Mononuclear cell (primary cell): Measurements from ENCODE around the gene CCDC15. TPM values are rescaled to one million over a fixed set of nuclear protein-coding genes. Genes with fewer than 3 reads are reported as not detected.

ENCODE experiments used
- H3K27me3 ChIP-seq: 2 replicates; pipeline ENCODE4 v1.6.0; 2011; ENCODE audit warnings: low read length, control low read depth; ENCODE audit not compliant: insufficient read depth
- H3K4me1 ChIP-seq: 2 replicates; pipeline ENCODE4 v1.5.1; 2011; ENCODE audit warnings: mild to moderate bottlenecking, low read length, control low read depth; ENCODE audit not compliant: insufficient read depth
- H3K4me3 ChIP-seq: 2 replicates; pipeline ENCODE4 v1.5.1; 2011; ENCODE audit warnings: mild to moderate bottlenecking, low read length, moderate library complexity
- H3K9me3 ChIP-seq: 2 replicates; pipeline ENCODE4 v1.5.1; 2011; ENCODE audit warnings: low read depth, mild to moderate bottlenecking, control low read depth, low read length
- total RNA-seq: library from RNA; depleted of rRNA; stranded (reverse); fragments of >200 nt; gene quantifications from one replicate; pipeline ENCODE4 v1.2.3, GENCODE V29; 2012

The CCDC15 gene
- total RNA-seq, 1 donor, result 1.4 TPM

- Histone ChIP-seq H3K4me1 (peaks cover 63% of the 10 kb centered on the region), H3K4me3 (no peak overlapping the region), H3K27me3 (no peaks in the 10 kb centered on the region)
These were observed 120.7 kb downstream of the CCDC15 start for GRCh38 chr11:125074511-125075241.

GRCh38 chr11:125075242-125075625, 121.2 kb downstream of the CCDC15 start:
- peaks cover 59% of the 10 kb centered on the region for H3K4me1 ChIP-seq
- H3K4me3 ChIP-seq, result no peak overlapping the region
- no peaks in the 10 kb centered on the region for H3K9me3 ChIP-seq
- H3K27me3 ChIP-seq, result no peaks in the 10 kb centered on the region

More at GRCh38 chr11:125074511-125075241, 120.7 kb downstream of the CCDC15 start:
- H3K9me3 ChIP-seq, result no peaks in the 10 kb centered on the region

GRCh38 chr11:125075900-125076317, 121.9 kb downstream of the CCDC15 start:
- Histone ChIP-seq H3K4me3 (no peak overlapping the region), H3K4me1 (peaks cover 53% of the 10 kb centered on the region)

GRCh38 chr11:125076378-125076945, 122.5 kb downstream of the CCDC15 start:
- peaks cover 47% of the 10 kb centered on the region for H3K4me1 ChIP-seq

More at GRCh38 chr11:125075900-125076317, 121.9 kb downstream of the CCDC15 start:
- Histone ChIP-seq H3K27me3 (no peaks in the 10 kb centered on the region), H3K9me3 (no peaks in the 10 kb centered on the region)

GRCh38 chr11:125078016-125078415, 124.0 kb downstream of the CCDC15 start:
- Histone ChIP-seq H3K27me3 (no peaks in the 10 kb centered on the region), H3K9me3 (no peaks in the 10 kb centered on the region), H3K4me3 (no peak overlapping the region), H3K4me1 (peaks cover 32% of the 10 kb centered on the region)

More at GRCh38 chr11:125076378-125076945, 122.5 kb downstream of the CCDC15 start:
- Histone ChIP-seq H3K9me3 (no peaks in the 10 kb centered on the region), H3K4me3 (no peak overlapping the region), H3K27me3 (no peaks in the 10 kb centered on the region)

GRCh38 chr11:125078516-125079140, 124.6 kb downstream of the CCDC15 start:
- no peaks in the 10 kb centered on the region for H3K27me3 ChIP-seq
- peaks cover 25% of the 10 kb centered on the region for H3K4me1 ChIP-seq
- H3K4me3 ChIP-seq, result no peak overlapping the region
- H3K9me3 ChIP-seq, result no peaks in the 10 kb centered on the region

- no peaks in the 10 kb centered on the region for H3K27me3 ChIP-seq
These were observed 125.3 kb downstream of the CCDC15 start for GRCh38 chr11:125079151-125079877.

GRCh38 chr11:125079878-125080530, 126.0 kb downstream of the CCDC15 start:
- Histone ChIP-seq H3K4me1 (peaks cover 15% of the 10 kb centered on the region), H3K27me3 (no peaks in the 10 kb centered on the region), H3K4me3 (no peak overlapping the region), H3K9me3 (no peaks in the 10 kb centered on the region)

More at GRCh38 chr11:125079151-125079877, 125.3 kb downstream of the CCDC15 start:
- Histone ChIP-seq H3K9me3 (no peaks in the 10 kb centered on the region), H3K4me3 (no peak overlapping the region), H3K4me1 (peaks cover 20% of the 10 kb centered on the region)

GRCh38 chr11:125080531-125080911, 126.5 kb downstream of the CCDC15 start:
- H3K27me3 ChIP-seq, result no peaks in the 10 kb centered on the region
- no peak overlapping the region for H3K4me3 ChIP-seq
- peaks cover 10% of the 10 kb centered on the region for H3K4me1 ChIP-seq
- no peaks in the 10 kb centered on the region for H3K9me3 ChIP-seq

GRCh38 chr11:125081098-125081798, 127.2 kb downstream of the CCDC15 start:
- Histone ChIP-seq H3K4me3 (no peak overlapping the region), H3K27me3 (no peaks in the 10 kb centered on the region), H3K9me3 (no peaks in the 10 kb centered on the region), H3K4me1 (peaks cover 3% of the 10 kb centered on the region)

- Histone ChIP-seq H3K9me3 (no peaks in the 10 kb centered on the region), H3K4me1 (peaks cover 3% of the 10 kb centered on the region), H3K4me3 (no peak overlapping the region), H3K27me3 (no peaks in the 10 kb centered on the region)
These were observed 128.0 kb downstream of the CCDC15 start for GRCh38 chr11:125082040-125082439.

GRCh38 chr11:125082611-125083311, 128.8 kb downstream of the CCDC15 start:
- H3K27me3 ChIP-seq, result no peaks in the 10 kb centered on the region
- H3K9me3 ChIP-seq, result no peaks in the 10 kb centered on the region
- no peak overlapping the region for H3K4me3 ChIP-seq
- peaks cover 3% of the 10 kb centered on the region for H3K4me1 ChIP-seq

- Histone ChIP-seq H3K27me3 (no peaks in the 10 kb centered on the region), H3K4me3 (no peak overlapping the region), H3K4me1 (peaks cover 3% of the 10 kb centered on the region), H3K9me3 (no peaks in the 10 kb centered on the region)
These were observed 129.5 kb downstream of the CCDC15 start for GRCh38 chr11:125083312-125084056.
